RPMI7951 (cell line): ENCODE data around the gene ILDR2. TPM values are rescaled to one million over a fixed set of nuclear protein-coding genes. Genes with fewer than 3 reads are reported as not detected.
"Not testable (repeated sequence)": the region's sequence is repeated elsewhere in the genome, so short reads cannot be mapped to it uniquely, and the experiment has no call there.

Experiments
- DNase-seq: peaks from one replicate; pipeline ENCODE4 v3.0.0-alpha.2; 2012; ENCODE audit warnings: low read depth
- total RNA-seq: library from RNA; depleted of rRNA; stranded (reverse); fragments of >200 nt; shearing (Covaris generic); gene quantifications from 2 replicates; pipeline ENCODE4 v1.2.3, GENCODE V29; 2014; rRNA removed

ILDR2 gene
- total RNA-seq, 1 experiment from 2014 or later = 4.6 TPM

DNA sequence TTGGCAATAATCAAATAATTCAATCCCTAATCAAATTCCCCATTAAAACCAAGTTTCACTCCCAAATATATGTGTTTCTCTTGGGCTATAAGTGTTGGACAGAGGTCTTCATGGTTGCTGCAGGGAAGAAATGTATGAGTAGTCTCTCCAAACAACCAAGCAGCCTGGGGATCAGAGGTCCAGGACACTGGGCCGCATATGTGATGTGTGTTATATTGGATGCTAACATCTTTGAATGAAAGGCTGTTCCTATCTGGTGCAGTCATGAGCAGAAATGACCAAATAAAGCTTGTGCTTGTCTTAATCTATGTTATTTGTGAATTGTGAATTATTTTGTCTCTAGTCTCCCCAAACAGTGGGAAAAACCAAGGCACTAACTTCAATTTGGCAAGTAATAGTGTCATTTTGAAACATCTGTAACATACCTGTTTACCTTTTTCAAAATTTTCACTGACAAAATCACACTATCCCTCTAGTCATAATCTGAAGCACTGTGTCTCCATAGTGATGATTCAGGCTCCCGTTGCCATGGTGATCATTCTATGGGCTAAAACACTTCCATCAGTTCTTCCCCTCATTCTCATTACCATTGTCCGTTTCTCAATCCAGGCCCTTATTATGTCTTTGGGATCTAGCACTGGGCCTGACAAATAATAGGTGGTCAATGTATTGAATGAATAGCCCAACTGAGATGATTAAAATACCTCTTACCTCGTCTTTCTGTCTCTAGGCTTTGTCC lies 86.8 kb downstream of the ILDR2 start:
- no peak for DNase-seq

DNA sequence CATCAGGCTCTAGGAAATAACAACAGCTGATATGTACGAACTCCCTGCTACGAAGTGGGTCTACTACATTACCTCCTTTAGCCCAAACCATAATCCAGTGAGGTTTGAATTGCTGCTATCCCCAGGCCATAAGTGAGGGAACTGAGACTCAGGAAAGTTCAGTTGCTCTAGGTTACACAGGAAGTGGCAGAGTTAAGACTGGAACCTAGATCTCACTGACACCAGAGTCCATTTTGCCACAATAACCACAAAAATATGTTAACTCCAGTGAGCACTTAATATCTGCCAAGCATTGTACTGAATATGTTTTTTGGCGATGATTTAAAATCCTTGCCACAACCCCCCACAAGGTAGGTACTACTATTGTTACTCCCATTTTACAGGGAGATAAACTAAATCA lies 90.4 kb downstream of the ILDR2 start:
- no peak for DNase-seq

DNA sequence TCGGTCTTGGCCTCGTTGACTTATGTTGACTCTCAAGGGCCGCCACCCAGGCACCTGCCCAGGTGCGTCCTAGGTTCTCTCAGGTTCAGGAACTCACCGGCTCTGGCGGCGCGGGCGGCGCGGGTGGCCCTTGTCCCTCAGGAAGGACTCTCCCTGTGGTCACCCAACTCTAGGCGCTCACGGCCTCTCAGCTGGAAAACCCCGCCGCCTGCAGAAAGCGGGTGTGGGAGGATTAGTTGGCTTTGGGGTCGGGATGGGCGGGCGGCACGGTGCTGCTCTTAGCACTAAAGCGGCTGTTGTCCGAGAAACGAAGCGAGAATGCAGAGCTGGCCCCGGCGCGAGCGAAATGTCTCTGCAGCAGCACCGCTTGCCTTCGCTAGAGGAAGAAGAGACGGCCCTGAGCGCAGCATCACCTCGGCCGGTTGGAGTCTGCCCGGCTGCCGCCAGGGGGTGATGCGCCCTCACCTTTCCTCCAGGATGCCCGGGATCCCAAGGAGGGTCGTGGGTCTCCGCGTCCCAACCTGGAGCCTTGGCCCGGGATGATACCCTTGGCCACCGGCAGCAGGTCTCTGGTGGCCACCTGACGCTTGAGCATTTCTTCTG lies 91.2 kb downstream of the ILDR2 start:
- peak; percentile 37 for DNase-seq

DNA sequence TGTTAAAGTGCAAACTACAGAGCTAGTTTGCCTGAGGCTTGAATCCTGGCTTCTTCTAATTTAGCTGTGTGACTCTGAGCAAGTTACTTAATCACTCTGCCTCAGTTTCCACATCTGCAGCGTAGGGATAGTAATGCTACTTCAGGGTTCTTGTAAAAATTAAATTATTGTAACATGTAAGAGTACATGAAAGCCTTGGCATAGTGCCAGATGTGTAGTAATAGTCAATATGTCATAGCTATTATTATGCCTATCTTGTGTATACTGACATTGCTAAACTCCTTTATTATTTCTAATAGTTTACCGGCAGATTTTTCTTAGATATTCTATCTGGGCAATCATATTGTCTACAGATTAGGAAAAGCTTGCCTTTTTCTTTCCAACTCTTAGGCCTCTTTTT lies 92.4 kb downstream of the ILDR2 start:
- DNase-seq = no peak

DNA sequence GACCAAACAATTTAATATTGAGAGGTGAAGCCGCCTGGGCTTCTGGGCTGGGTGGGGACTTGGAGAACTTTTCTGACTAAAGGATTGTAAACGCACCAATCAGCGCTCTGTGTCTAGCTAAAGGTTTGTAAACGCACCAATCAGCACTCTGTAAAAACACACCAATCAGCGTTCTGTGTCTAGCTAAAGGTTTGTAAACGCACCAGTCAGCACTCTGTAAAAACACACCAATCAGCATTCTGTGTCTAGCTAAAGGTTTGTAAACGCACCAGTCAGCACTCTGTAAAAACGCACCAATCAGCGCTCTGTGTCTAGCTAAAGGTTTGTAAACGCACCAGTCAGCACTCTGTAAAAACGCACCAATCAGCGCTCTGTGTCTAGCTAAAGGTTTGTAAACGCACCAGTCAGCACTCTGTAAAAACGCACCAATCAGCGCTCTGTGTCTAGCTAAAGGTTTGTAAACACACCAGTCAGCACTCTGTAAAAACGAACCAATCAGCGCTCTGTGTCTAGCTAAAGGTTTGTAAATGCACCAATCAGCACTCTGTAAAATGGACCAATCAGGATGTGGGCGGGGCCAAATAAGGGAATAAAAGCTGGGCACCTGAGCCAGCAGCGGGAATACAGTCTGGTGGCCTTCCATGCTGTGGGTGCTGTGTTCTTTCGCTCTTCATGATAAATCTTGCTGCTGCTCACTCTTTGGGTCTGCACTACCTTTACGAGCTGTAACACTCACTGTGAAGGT lies 97.0 kb downstream of the ILDR2 start:
- not testable (repeated sequence) for DNase-seq

DNA sequence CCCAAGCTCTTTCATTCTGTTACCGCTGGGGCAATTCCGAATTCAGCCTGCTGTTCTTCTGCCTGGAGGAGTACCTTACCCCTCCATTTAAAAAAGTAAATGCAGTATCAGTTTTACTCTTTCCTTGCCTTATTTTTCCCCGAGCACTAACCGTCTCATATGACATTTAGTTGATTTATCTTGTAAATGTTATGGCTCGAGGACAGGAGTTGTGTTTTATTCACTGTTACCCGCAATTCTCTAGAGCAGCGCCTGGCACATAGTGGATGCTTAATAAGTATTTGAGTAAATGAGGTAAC lies 98.9 kb downstream of the ILDR2 start:
- DNase-seq = no peak

DNA sequence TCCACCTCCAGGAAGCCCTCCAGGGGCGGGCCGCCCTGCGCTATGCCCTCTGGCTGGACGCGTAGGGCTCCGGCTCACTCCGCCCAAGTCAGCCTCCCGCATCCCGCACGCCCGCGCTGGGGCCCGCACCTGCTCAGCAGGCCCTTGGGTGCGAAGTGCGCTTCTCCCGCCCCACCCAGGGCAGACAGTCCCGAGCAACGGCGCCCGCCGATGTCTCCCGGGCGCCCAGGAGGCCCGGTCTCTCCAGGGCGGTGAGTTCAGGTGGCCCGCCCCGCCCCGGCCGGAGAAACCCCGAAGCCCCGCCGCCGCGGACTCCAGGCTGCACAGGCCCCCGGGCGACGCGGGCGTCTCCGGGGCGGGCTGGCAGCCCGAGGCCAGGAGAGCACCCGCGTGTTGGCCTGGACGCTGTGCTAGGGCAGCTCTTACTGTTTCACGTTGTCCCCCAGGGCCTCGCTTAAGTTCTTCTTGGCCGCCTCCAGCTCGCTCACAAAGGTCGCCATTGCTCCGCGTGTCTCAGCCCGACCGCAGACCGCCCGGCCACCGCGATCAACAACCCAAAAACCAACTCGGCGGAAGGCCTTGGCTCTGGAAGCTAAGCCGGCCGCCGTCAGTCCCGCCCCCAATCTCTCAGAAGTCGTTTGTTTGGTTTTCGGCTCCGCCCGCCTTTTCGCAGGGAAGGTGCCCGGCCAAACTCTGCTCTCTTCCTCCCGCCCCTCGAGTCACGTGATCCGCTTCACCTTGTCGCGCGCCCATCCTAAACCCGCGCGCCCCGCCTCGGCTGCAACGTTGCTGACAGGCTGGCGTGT lies 99.4 kb downstream of the ILDR2 start, which contains the start of gene TADA1:
Gene TADA1 (minus strand): TSS at position 531 of the 806 bp plus-strand sequence. CDS start 31 bp downstream, at position 500.
- peak; percentile 97 for DNase-seq

DNA sequence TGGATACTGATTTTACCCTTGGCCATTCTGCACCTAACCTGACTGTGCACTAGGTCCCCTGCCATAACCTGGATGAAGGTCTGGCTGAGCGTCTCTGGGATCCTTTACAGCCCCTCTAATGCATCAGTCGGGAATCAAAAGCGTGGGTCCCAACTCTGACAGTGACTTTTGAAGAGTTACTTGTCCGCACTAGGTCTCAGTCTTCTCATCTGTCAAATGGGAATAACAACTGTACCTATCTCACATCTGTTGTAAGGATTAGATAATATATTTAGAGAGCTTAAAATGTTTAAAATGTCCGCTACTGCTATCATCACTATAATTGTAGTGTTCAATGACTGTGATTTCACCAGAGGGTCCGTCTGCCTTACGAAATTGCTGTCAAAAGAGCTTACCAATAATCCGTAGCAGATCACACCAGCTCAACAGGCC lies 100.0 kb downstream of the ILDR2 start:
- DNase-seq = no peak

DNA sequence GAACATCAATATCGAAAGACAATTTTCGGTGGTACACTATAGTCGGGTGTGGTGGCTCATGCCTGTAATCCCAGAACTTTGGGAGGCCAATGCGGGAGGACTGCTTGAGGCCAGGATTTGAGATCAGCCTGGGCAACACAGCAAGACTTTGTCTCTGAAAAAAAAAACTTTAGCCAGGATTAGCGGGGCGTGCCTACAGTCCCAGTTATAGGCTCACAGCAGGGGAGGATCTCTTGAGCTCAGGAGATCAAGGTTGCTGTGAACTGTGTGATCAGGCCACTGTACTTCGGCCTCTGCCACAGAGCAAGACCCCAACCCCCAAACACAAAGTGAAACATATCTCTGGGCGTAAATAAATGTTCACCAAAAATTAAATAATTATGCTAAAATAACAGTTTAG lies 100.9 kb downstream of the ILDR2 start:
- no peak for DNase-seq

DNA sequence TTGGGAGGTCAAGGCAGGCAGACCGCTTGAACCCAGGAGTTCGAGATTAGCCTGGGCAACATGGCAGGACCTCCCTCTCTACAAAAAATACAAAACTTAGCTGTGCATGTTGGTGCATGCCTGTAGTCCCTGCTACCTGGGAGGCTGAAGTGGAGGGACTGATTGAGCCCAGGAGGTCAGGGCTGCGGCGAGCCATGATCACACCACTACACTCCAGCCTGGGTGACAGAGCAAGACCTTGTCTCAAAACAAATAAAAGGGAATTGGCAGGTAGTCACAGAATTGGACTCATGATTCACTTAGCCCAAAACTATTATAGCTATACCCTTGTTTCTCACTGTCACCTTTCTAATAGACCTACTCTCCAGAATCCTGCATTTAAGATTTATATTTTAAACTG lies 104.8 kb downstream of the ILDR2 start:
- no peak for DNase-seq

DNA sequence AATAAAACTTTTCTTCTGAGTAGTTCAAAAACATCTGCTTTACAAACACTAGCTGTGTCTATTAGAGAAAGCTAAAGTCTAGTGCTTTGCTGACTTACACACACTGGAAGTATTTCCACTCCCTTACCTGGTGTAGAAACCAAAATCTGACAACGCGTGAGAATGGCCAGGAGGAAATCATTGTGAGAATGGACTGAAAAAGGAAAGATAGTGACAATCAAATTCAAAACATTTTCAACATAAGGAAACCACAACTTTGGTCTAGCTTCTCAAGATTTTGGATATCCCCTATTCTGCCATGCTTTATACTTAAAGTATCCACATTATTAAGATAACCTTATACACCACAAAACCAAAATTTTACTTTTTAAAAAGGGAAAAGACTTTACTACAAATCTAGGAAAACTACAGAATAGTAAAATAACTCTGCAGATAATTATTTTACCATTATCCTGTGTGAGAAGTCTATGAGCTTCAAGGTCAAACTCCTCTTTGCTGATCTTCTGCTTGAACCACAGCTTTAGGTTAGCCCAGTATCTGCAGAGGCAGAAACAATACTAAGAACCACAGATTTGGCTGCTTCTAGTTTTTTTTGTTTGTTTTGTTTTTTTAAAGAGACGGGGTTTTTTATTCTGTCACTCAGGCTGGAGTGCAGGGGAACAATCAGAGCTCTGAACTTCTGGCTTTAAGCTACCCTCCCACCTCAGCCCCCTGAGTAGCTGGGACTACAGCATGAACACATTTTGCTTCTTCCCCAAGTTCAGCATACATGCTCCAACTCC lies 105.8 kb downstream of the ILDR2 start:
- DNase-seq = no peak

DNA sequence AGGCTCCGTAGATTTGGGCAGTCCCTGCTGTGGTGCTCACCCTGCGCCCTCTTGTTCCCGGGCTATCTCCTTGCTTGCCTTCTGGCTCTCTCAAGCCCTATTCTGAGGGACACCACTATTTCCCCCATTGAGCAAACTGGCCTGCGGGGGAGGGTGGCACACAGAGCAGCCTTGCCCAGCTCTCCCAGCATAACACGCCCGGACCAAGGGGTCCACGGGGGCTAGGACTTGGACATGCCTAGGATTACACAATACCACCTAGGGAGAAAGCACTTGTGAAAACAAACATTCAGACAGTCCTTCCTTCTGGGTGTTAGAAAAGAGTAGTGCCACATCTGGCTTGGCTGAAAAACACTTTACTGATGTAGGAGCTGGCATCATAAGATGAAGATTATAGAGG lies 106.7 kb downstream of the ILDR2 start:
- DNase-seq = no peak

DNA sequence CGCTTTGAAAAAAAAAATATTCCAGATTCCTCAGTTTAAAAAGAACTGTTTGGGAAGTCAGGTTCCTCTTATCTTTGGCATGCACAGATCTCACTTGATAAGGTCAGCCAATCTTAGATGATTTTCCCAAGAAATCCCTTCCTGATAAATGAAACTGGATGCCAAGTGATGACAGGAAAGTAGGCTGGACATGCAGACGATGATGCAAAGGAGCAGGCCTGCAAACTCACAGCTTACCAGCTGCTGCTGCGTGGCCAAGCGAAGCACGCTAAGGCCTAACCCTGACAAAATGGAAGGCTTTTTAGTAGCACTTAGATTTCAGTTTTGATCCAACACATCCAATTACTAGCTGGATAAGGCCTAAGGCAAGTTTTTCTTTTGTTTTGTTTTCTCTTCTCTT lies 109.4 kb downstream of the ILDR2 start:
- DNase-seq = no peak

DNA sequence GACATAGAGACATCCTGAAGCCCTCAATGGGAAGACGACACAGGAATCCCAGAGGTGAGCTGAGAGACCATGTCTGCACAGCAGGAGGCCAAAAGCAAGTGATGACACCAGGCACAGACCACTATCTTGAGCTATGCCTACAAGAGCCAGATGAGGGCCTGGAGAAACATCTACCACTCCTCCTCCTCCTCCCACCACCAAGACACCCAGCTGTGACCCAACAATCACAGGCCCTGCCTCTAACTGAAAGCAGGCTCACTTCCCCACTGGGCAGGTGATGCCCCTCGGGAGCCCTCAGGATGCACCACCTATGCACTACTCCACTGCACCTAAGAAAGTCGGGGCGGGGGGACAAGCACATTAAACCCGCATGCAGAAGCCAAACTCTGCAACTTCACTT lies 115.7 kb downstream of the ILDR2 start:
- DNase-seq = no peak

DNA sequence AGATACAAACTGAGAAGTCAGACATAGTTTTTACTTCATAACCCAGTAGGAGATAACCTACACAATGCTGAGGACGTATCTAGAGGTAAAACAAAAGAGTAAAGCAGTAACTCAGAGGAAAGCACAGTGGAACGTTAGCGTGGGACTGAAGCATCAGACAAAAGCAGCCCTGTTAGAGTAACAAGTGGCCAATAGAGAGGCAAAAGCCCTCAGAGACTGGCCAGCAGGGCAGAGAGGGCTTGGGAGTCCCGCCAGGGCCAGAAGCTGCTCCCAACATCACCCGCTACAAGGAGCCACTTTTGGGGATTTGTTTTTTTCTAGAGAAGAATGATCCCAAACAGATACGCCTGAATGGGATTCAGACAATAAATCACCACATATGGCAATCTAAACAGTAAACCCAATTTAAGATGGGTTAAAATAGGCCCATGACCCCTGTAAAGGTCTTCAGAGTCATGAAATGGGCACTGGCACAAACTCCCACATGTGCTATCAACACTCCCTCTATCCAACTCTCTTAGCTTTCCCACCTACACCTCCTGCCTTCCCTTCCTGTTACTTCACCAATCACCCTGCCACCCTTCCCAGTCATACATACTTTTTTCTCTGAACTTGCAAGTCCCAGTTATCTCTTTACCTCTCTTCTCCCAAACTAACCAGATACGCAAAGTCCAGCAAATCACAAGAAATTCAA lies 116.5 kb downstream of the ILDR2 start:
- DNase-seq = no peak

Other genes starting within 250 kb of the ILDR2 start
- gene POGK, start 136.1 kb downstream of the ILDR2 start, total RNA-seq = 17.6 and 18.3 TPM in 2 replicates
- 11.6 and 11.7 TPM in 2 replicates for gene TADA1, start 99.3 kb downstream of the ILDR2 start, total RNA-seq
- 0.12 and 0.39 TPM in 2 replicates for gene MAEL, start 13.7 kb upstream of the ILDR2 start, total RNA-seq
- 0.36 and 0.68 TPM in 2 replicates for gene GPA33, start 114.8 kb upstream of the ILDR2 start, total RNA-seq
- gene STYXL2, start 118.5 kb upstream of the ILDR2 start, total RNA-seq = 0.10 and 0.36 TPM in 2 replicates
- gene POU2F1, start 245.3 kb upstream of the ILDR2 start, total RNA-seq = 6.1 and 8.4 TPM in 2 replicates